Activated CD4-positive, alpha-beta T cell treated with anti-CD3 and anti-CD28 coated beads, Interleukin-10, Interleukin-2, amounts not matched to agents 100 ng/mL and 50 ng/mL, durations not matched to agents 16 hours and 8 hours (primary cell): ENCODE data around the gene SAMD13.

Source experiments
- DNase-seq: peaks from one replicate; pipeline ENCODE4 v3.0.0-alpha.2; 2020

Gene SAMD13

GRCh38 chr1:84376000-84376910 is 74.7 kb downstream of the SAMD13 start:
- DNase-seq: no peak

GRCh38 chr1:84377480-84378095 is 76.1 kb downstream of the SAMD13 start:
- DNase-seq: no peak

GRCh38 chr1:84379138-84379916 is 77.8 kb downstream of the SAMD13 start:
- DNase-seq: no peak

GRCh38 chr1:84379917-84380180 is 78.3 kb downstream of the SAMD13 start:
- no peak for DNase-seq

GRCh38 chr1:84382127-84382526 is 80.6 kb downstream of the SAMD13 start:
- DNase-seq: no peak

- DNase-seq: no peak
Observed at GRCh38 chr1:84385347-84385746, 83.8 kb downstream of the SAMD13 start.

GRCh38 chr1:84386716-84387479 is 85.4 kb downstream of the SAMD13 start:
- DNase-seq: no peak

GRCh38 chr1:84387480-84388163 is 86.1 kb downstream of the SAMD13 start:
- DNase-seq: no peak

- DNase-seq: no peak
Observed at GRCh38 chr1:84390226-84390625, 88.7 kb downstream of the SAMD13 start.

- no peak for DNase-seq
Observed at GRCh38 chr1:84398175-84399155, 97.0 kb downstream of the SAMD13 start, which contains the start of gene DNASE2B. DNASE2B (plus strand) TSS chr1:84398484; CDS start chr1:84398565, 81 bp downstream.
